COLO829 (cell line): ENCODE data around the gene TUT1.

Experiments
- DNase-seq: peaks from one replicate; pipeline ENCODE4 v3.0.0; 2012; ENCODE audit warnings: low spot score

Gene TUT1

GRCh38 chr11:62542111-62542745 lies 49.1 kb downstream of the TUT1 start:
- DNase-seq = no peak

GRCh38 chr11:62540804-62541701 lies 50.3 kb downstream of the TUT1 start:
- DNase-seq = no peak

- no peak for DNase-seq
Observed at GRCh38 chr11:62539238-62539925, 51.9 kb downstream of the TUT1 start.

DNA sequence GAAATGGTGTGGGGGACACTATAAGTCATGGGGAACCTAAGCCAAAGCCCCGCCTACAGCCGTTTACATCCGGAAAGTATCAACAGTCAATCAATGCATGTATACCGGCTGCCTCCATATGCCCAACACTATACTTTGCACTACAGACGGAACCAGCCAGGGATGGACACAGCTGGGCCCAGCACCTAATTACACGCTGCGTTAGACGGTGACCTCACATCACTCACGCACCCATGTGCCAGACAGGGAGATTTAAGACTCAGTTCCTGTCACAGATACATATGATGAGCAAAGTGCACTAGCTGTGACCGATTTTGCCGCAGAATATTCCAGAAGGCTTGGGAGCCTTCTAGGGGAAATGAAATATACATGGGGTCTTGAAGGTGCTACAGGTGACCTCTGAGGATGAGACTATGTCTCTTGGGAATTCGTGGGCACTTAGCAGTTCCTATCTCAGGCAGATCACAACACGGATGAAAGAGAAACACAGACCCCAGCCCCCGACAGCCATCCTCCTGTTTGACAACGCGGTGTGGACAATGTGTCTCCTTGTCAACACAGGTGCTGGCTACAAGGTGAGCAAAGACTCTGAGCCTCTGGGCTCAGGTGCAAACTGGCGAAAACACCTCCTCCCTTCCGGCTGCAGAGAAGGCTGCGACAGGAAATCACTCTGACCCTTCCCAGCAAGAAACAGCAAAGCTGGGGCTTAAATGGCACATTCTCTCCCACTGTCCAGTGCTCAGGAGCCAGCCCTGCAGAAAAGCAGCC lies 52.7 kb downstream of the TUT1 start:
- DNase-seq = no peak

DNA sequence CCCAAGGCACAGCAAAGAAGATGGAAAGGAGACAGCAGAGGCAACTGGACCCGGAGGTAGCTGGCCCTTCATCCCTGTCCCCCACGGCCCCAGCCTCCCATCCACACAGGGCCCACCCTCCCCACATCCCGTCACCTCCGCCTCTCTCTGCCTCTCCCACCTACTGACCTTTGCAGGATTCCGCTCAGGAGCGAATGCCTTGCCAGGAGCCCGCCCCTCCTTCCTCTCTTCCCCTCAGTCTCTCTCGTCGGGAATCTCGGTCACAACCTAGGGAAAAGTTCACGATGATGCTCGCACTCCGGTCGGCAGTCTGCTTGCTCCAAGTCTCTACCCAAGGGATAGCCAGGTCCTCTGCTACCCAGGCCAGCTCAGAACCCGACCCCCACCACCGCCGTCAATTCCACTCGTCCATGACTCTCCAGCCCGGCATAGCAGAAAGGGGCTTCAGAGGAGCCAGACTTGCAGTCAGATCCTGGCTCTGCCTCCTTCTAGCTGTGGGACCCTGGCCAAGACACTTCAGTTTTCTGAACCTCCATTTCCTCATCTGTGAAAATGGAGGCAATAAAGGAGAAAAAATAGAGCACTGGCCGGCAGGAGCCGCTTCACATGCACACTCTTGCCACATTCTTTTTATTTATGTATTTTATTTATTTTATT lies 54.9 kb downstream of the TUT1 start:
- no peak for DNase-seq

DNA sequence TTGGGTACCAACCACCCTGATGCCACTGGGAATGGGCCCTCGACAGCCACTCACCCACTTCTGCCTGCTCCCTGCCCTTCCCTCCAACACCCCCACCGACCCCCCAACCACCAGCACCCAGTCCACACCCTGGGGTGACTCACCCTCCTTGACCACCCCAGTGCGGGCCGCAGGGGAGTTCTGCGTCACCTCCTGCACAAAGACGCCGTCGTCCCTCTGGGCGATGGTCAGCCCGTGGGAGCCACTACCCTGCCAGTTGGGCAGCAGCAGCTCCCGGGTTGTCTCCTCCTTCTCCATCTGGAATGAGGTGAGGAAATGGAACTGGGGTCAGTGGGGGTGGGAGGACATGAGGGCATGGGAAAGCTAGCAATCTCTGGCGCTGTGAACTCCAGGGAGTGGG lies 55.5 kb downstream of the TUT1 start:
- no peak for DNase-seq

DNA sequence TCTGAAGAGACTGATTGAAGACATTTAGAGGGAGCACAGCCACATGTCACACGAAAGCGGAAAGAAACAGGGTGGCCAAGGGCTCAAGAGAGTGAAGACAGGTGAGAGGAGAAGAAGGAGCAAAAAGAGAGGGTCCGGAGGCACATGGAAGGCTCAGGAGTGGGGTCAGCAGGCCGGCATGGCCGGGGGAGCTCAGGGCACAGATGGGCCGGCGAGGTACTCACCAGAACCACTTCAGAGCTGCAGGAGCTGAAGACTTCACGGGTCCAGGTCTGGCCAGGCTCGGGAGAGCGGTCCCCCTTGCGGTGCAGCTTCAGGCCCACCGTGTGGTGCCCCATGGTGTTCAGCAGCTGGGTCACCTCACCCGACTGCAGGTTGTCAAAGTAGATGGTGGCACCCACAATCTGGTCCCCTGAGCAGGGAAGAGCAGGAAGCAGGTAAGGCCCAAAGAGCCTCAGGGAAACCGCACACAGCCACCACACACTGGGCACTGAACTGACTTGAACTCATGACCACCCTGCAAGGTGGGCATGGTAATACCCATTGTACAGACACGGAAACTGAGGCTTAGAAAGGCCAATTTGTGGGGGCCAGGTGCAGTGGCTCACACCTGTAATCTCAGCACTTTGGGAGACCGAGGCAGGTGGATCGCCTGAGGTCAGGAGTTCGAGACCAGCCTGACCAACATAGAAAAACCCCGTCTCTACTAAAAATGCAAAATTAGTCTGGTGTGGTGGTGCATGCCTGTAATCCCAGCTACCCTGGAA lies 56.4 kb downstream of the TUT1 start:
- no peak for DNase-seq

DNA sequence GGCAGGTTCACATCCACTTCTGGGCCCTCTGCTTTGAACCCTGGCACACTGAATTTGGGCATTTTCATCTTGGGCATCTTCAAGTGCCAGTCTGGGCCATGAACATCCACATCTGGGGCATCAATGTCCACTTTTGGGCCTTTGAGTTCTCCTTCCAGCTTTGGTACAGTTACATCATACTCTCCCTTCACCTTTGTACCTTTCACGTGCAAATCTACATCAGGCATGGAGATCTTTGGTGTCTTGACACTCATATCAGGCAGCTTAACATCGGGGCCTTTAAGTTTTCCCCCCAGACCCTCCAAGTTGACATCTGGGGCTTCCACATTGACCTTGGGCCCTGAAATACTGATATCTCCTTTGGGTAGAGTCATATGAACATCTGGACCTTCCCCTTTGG lies 59.2 kb downstream of the TUT1 start:
- DNase-seq = no peak
